NB4 (cell line): ENCODE data around the gene TNS1.

Experiments
- DNase-seq: peaks from one replicate; pipeline ENCODE4 v3.0.0; 2010; ENCODE audit warnings: low read depth
- H3K4me3 ChIP-seq: one replicate; pipeline ENCODE4 v1.5.1; 2011; ENCODE audit warnings: mild to moderate bottlenecking, low read depth, low read length, moderate library complexity
- MAX ChIP-seq: IDR thresholded peaks from 2 replicates; pipeline ENCODE4 v1.6.1; 2011; ENCODE audit warnings: low read depth, low read length
- MYC ChIP-seq: IDR thresholded peaks from 2 replicates; pipeline ENCODE4 v1.6.1; 2011; ENCODE audit warnings: low read depth, low read length
- POLR2A ChIP-seq: IDR thresholded peaks from 2 replicates; pipeline ENCODE4 v1.6.1; 2011; ENCODE audit warnings: mild to moderate bottlenecking; ENCODE audit not compliant: insufficient read length; ENCODE audit errors: extremely low read depth
- TF ChIP-seq, protein P1 (sequence below): IDR thresholded peaks from one replicate; pipeline ENCODE4 v1.5.1; 2012; ENCODE audit warnings: low read depth, low read length

Gene TNS1

GRCh38 chr2:218023636-218024035 lies 20.8 kb upstream of the TNS1 start:
- TF ChIP-seq, protein P1, sequence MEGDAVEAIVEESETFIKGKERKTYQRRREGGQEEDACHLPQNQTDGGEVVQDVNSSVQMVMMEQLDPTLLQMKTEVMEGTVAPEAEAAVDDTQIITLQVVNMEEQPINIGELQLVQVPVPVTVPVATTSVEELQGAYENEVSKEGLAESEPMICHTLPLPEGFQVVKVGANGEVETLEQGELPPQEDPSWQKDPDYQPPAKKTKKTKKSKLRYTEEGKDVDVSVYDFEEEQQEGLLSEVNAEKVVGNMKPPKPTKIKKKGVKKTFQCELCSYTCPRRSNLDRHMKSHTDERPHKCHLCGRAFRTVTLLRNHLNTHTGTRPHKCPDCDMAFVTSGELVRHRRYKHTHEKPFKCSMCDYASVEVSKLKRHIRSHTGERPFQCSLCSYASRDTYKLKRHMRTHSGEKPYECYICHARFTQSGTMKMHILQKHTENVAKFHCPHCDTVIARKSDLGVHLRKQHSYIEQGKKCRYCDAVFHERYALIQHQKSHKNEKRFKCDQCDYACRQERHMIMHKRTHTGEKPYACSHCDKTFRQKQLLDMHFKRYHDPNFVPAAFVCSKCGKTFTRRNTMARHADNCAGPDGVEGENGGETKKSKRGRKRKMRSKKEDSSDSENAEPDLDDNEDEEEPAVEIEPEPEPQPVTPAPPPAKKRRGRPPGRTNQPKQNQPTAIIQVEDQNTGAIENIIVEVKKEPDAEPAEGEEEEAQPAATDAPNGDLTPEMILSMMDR = no peak
- no peak for TF ChIP-seq MAX
- no peak for TF ChIP-seq MYC
- TF ChIP-seq POLR2A = no peak
- no peak for DNase-seq
- H3K4me3 ChIP-seq = no peak overlapping the region

- no peak overlapping the region for H3K4me3 ChIP-seq
- DNase-seq = no peak
- TF ChIP-seq POLR2A = no peak
- TF ChIP-seq, protein P1 = no peak
- TF ChIP-seq MYC = no peak
- TF ChIP-seq MAX = no peak
Measured at GRCh38 chr2:218022851-218023530, 20.2 kb upstream of the TNS1 start.

GRCh38 chr2:218022131-218022850 lies 19.5 kb upstream of the TNS1 start:
- TF ChIP-seq, protein P1 = no peak
- TF ChIP-seq MAX = no peak
- TF ChIP-seq POLR2A = no peak
- TF ChIP-seq MYC = no peak
- DNase-seq = no peak
- H3K4me3 ChIP-seq = no peak overlapping the region

- H3K4me3 ChIP-seq = no peak overlapping the region
- TF ChIP-seq MAX (no peak), MYC (no peak), POLR2A (no peak)
- TF ChIP-seq, protein P1 = no peak
Measured at GRCh38 chr2:218021536-218022071, 18.8 kb upstream of the TNS1 start.

DNA sequence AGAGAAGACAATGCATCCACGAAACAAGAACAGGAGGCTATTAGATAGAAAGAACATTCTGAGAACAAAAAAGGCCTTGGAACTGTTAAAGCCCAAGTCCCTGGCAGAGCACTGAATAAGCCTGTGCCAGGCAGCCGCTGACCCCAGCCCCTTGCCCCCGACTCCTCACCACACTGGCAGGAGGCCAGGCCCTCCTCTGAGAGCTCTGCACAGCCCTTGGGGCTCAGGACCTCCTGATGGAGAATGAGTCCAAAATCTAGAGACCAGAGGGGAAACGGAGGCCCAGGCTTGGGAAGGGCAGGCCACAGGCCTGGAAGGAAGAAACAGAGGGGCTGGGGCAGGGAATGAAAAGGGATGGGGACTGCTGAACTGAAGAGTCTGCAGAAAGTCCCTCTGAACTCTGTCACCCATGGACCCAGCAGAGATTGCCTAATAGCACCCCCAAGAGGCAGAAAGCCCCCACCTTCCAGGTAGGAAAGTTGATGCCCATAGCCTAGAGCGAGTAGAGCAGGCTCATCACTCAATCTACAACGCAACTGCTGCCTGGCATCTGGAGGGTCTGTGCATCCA lies 18.3 kb upstream of the TNS1 start:
- peak; percentile 42 for DNase-seq
- TF ChIP-seq, protein P1 = no peak
- TF ChIP-seq MAX = no peak
- TF ChIP-seq MYC = no peak
- TF ChIP-seq POLR2A = no peak

More at GRCh38 chr2:218021536-218022071, 18.8 kb upstream of the TNS1 start:
- peak; percentile 23 for DNase-seq

More for the DNA sequence above, 18.3 kb upstream of the TNS1 start:
- no peak overlapping the region for H3K4me3 ChIP-seq
